Measurements from ENCODE around the gene TSPAN14.
"Not testable (repeated sequence)": the region's sequence is repeated elsewhere in the genome, so short reads cannot be mapped to it uniquely, and the experiment has no call there.

Gene TSPAN14

GRCh38 chr10:80413271-80413996 lies 40.7 kb upstream of the TSPAN14 start:
- in situ Hi-C loops (cut with HindIII; ENCODE audit: low pct_unique_long_range_greater_than_20kb, low sequenced_read_pairs): no loop called here
- DNase-seq (ENCODE audit: low read depth in 1 of 2, low spot score in 1 of 2): no peak
- TF ChIP-seq JUND (IDR thresholded peaks at IDR 0.05; ENCODE audit: low read depth): no peak

- peak; percentile 42 to 71 for DNase-seq (ENCODE audit: low read depth in 1 of 2, low spot score in 1 of 2)
- no peak for TF ChIP-seq JUND (IDR thresholded peaks at IDR 0.05; ENCODE audit: low read depth)
- in situ Hi-C loops (cut with HindIII; ENCODE audit: low pct_unique_long_range_greater_than_20kb, low sequenced_read_pairs): no loop called here
Observed at GRCh38 chr10:80414142-80414895, 39.8 kb upstream of the TSPAN14 start.

- no peak for TF ChIP-seq JUND (IDR thresholded peaks at IDR 0.05; ENCODE audit: low read depth)
- in situ Hi-C loops (cut with HindIII; ENCODE audit: low pct_unique_long_range_greater_than_20kb, low sequenced_read_pairs): no loop called here
- DNase-seq (ENCODE audit: low read depth in 1 of 2, low spot score in 1 of 2): peak in 1 of 2 experiments; percentile 35
Observed at GRCh38 chr10:80415734-80416478, 38.2 kb upstream of the TSPAN14 start.

- TF ChIP-seq JUND (IDR thresholded peaks at IDR 0.05; ENCODE audit: low read depth): no peak
- DNase-seq (ENCODE audit: low read depth in 1 of 2, low spot score in 1 of 2): no peak
- in situ Hi-C loops (cut with HindIII; ENCODE audit: low pct_unique_long_range_greater_than_20kb, low sequenced_read_pairs): no loop called here
Observed at GRCh38 chr10:80416479-80417098, 37.5 kb upstream of the TSPAN14 start.

GRCh38 chr10:80417256-80417655 lies 36.9 kb upstream of the TSPAN14 start:
- in situ Hi-C loops (cut with HindIII; ENCODE audit: low pct_unique_long_range_greater_than_20kb, low sequenced_read_pairs); DNase-seq (ENCODE audit: low read depth in 1 of 2, low spot score in 1 of 2): not testable (repeated sequence)

GRCh38 chr10:80421050-80421706 lies 32.9 kb upstream of the TSPAN14 start:
- TF ChIP-seq JUND (IDR thresholded peaks at IDR 0.05; ENCODE audit: low read depth): no peak
- in situ Hi-C loops (cut with HindIII; ENCODE audit: low pct_unique_long_range_greater_than_20kb, low sequenced_read_pairs): no loop called here
- DNase-seq (ENCODE audit: low read depth in 1 of 2, low spot score in 1 of 2): no peak

GRCh38 chr10:80421707-80422536 lies 32.2 kb upstream of the TSPAN14 start:
- in situ Hi-C loops (cut with HindIII; ENCODE audit: low pct_unique_long_range_greater_than_20kb, low sequenced_read_pairs): no loop called here
- DNase-seq (ENCODE audit: low read depth in 1 of 2, low spot score in 1 of 2): no peak
- no peak for TF ChIP-seq JUND (IDR thresholded peaks at IDR 0.05; ENCODE audit: low read depth)

GRCh38 chr10:80425901-80426300 lies 28.2 kb upstream of the TSPAN14 start:
- DNase-seq (ENCODE audit: low read depth in 1 of 2, low spot score in 1 of 2): no peak
- no peak for TF ChIP-seq JUND (IDR thresholded peaks at IDR 0.05; ENCODE audit: low read depth)
- in situ Hi-C loops (cut with HindIII; ENCODE audit: low pct_unique_long_range_greater_than_20kb, low sequenced_read_pairs): no loop called here

GRCh38 chr10:80427541-80427940 lies 26.6 kb upstream of the TSPAN14 start:
- in situ Hi-C loops (cut with HindIII; ENCODE audit: low pct_unique_long_range_greater_than_20kb, low sequenced_read_pairs): no loop called here
- DNase-seq (ENCODE audit: low read depth in 1 of 2, low spot score in 1 of 2): no peak
- no peak for TF ChIP-seq JUND (IDR thresholded peaks at IDR 0.05; ENCODE audit: low read depth)

GRCh38 chr10:80429521-80429973 lies 24.6 kb upstream of the TSPAN14 start:
- no peak for TF ChIP-seq JUND (IDR thresholded peaks at IDR 0.05; ENCODE audit: low read depth)
- in situ Hi-C loops (cut with HindIII; ENCODE audit: low pct_unique_long_range_greater_than_20kb, low sequenced_read_pairs): no loop called here
- no peak for DNase-seq (ENCODE audit: low read depth in 1 of 2, low spot score in 1 of 2)

GRCh38 chr10:80433134-80433533 lies 21.0 kb upstream of the TSPAN14 start:
- DNase-seq (ENCODE audit: low read depth in 1 of 2, low spot score in 1 of 2): no peak
- in situ Hi-C loops (cut with HindIII; ENCODE audit: low pct_unique_long_range_greater_than_20kb, low sequenced_read_pairs): no loop called here
- no peak for TF ChIP-seq JUND (IDR thresholded peaks at IDR 0.05; ENCODE audit: low read depth)

All from T47D (cell line).